Measurements from ENCODE around the gene SERPING1. TPM values are rescaled to one million over a fixed set of nuclear protein-coding genes. Genes with fewer than 3 reads are reported as not detected.
A peak's percentile ranks its signal among the peaks of the same experiment; 100 is the strongest.
"Not testable (repeated sequence)": the region's sequence is repeated elsewhere in the genome, so short reads cannot be mapped to it uniquely, and the experiment has no call there.

SERPING1 gene
- total RNA-seq, 4 donors from 2014 or later: 29.9 to 158 (median 93.1) TPM

GRCh38 chr11:57649826-57650738, 52.6 kb downstream of the SERPING1 start, which contains the start of gene YPEL4:
YPEL4 (minus strand) TSS chr11:57649912; CDS start chr11:57647107, 2,805 bp downstream.
- Histone ChIP-seq H3K27me3 (peaks cover 0 to 15% of the 10 kb centered on the region in 2 donors), H3K9me3 (no peaks in the 10 kb centered on the region), H3K36me3 (no peaks in the 10 kb centered on the region), H3K27ac (peak within 1 kb of the TSS in 1 of 4 donors; percentile 38), H3K4me3 (peak within 1 kb of the TSS; percentile 15 to 48 (median 31)), H3K4me1 (peaks cover 0 to 21% (median 5%) of the 10 kb centered on the region in 4 donors)
- TF ChIP-seq POLR2A (IDR thresholded peaks at IDR 0.05) (no peak), CTCF (IDR thresholded peaks at IDR 0.05) (no peak)
- peak; percentile 50 to 79 (median 74) for DNase-seq

DNA sequence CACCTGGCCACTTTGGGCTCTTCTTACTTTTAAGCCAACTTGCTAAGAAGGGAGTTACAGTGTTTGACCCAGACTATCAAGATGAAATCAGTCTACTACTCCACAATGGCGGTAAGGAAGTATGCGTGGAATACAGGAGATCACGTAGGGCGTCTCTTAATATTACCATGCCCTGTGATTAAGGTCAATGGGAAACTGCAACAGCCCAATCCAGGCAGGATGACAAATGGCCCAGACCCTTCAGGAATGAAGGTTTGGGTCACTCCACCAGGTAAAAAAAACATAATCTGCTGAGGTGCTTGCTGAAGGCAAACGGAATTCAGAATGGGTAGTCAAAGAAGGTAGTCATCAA, 53.2 kb downstream of the SERPING1 start:
- peaks cover 0 to 15% of the 10 kb centered on the region in 2 donors for H3K27me3 ChIP-seq
- no peak for DNase-seq
- TF ChIP-seq CTCF (IDR thresholded peaks at IDR 0.05) (no peak), POLR2A (IDR thresholded peaks at IDR 0.05) (no peak)
- no peaks in the 10 kb centered on the region for H3K9me3 ChIP-seq
- no peaks in the 10 kb centered on the region for H3K36me3 ChIP-seq
- no peak overlapping the region for H3K4me3 ChIP-seq
- peaks cover 0 to 17% (median 5%) of the 10 kb centered on the region in 4 donors for H3K4me1 ChIP-seq
- H3K27ac ChIP-seq: no peak overlapping the region

DNA sequence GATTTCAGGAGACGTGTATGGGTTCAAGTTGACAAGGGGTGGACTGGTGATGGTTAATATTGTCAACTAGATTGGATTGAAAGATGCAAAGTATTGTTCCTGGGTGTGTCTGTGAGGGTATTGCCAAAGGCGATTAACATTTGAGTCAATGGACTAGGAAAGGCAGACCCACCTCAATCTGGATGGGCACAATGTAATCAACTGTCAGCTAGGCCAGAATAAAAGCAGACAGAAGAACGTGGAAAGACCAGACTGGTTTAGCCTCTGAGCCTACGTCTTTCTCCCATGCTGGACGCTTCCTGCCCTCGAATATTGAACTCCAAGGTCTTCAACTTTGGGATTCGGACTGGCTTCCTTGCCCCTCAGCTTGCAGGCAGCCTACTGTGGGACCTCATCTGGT, 53.9 kb downstream of the SERPING1 start:
- Histone ChIP-seq H3K27ac (no peak overlapping the region), H3K36me3 (no peaks in the 10 kb centered on the region), H3K27me3 (peaks cover 0 to 15% of the 10 kb centered on the region in 2 donors), H3K4me1 (peaks cover 0 to 15% (median 5%) of the 10 kb centered on the region in 4 donors), H3K9me3 (no peaks in the 10 kb centered on the region), H3K4me3 (no peak overlapping the region)
- no peak for DNase-seq
- TF ChIP-seq CTCF (IDR thresholded peaks at IDR 0.05) (no peak), POLR2A (IDR thresholded peaks at IDR 0.05) (no peak)

GRCh38 chr11:57652230-57652629, 54.7 kb downstream of the SERPING1 start:
- Histone ChIP-seq H3K27me3 (peaks cover 0 to 10% of the 10 kb centered on the region in 2 donors), H3K4me1 (peaks cover 0 to 20% (median 3%) of the 10 kb centered on the region in 4 donors)
- H3K4me3 ChIP-seq, DNase-seq, H3K9me3 ChIP-seq, H3K36me3 ChIP-seq, H3K27ac ChIP-seq: not testable (repeated sequence)

GRCh38 chr11:57652662-57653061, 55.2 kb downstream of the SERPING1 start:
- peaks cover 0 to 6% of the 10 kb centered on the region in 2 donors for H3K27me3 ChIP-seq
- H3K4me1 ChIP-seq: peaks cover 0 to 20% (median 3%) of the 10 kb centered on the region in 4 donors
- H3K36me3 ChIP-seq: no peaks in the 10 kb centered on the region
- no peaks in the 10 kb centered on the region for H3K9me3 ChIP-seq
- no peak overlapping the region for H3K4me3 ChIP-seq
- TF ChIP-seq CTCF (IDR thresholded peaks at IDR 0.05): no peak
- TF ChIP-seq POLR2A (IDR thresholded peaks at IDR 0.05): no peak
- no peak for DNase-seq
- no peak overlapping the region for H3K27ac ChIP-seq

DNA sequence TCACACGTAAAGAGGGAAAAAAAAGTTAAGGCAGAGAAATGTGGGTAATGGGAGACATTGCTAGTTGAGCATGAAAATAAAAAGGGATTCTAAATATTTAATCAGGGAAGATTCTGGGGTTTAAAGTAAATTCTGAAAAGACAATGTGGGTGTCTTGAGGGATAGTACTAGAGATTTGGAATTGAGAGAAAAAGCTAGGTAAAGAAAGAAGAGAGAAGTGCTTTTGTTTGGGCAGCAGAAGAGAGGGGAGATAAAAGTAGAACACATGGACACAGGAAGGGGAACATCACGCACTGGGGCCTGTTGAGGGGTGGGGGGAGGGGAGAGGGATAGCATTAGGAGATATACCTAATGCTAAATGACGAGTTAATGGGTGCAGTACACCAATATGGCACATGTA, 55.7 kb downstream of the SERPING1 start:
- no peaks in the 10 kb centered on the region for H3K36me3 ChIP-seq
- TF ChIP-seq POLR2A (IDR thresholded peaks at IDR 0.05) (no peak), CTCF (IDR thresholded peaks at IDR 0.05) (no peak)
- H3K9me3 ChIP-seq: no peaks in the 10 kb centered on the region
- no peak for DNase-seq
- H3K27me3 ChIP-seq: peaks cover 0 to 4% of the 10 kb centered on the region in 2 donors
- H3K27ac ChIP-seq: no peak overlapping the region
- peaks cover 0 to 22% (median 3%) of the 10 kb centered on the region in 4 donors for H3K4me1 ChIP-seq
- H3K4me3 ChIP-seq: no peak overlapping the region
